NCI-H1417 (cell line): ENCODE data around the gene HBEGF.

Source experiments
- DNase-seq, 3 experiments: peaks; one replicate each; lab custom pipeline; 2025; lab: John Stamatoyannopoulos, UW

Gene HBEGF

GRCh38 chr5:140336388-140336787 lies 10.0 kb downstream of the HBEGF start:
- DNase-seq, result no peak

- no peak for DNase-seq
Measured at GRCh38 chr5:140331638-140332037, 14.8 kb downstream of the HBEGF start.

- DNase-seq, result no peak
Measured at GRCh38 chr5:140329739-140330481, 16.5 kb downstream of the HBEGF start.

GRCh38 chr5:140328036-140328764 lies 18.2 kb downstream of the HBEGF start:
- no peak for DNase-seq

- peak in 1 of 3 experiments; percentile 2 for DNase-seq
Measured at GRCh38 chr5:140327589-140327988, 18.8 kb downstream of the HBEGF start.

- no peak for DNase-seq
Measured at GRCh38 chr5:140325486-140325885, 20.9 kb downstream of the HBEGF start.

GRCh38 chr5:140324617-140325241 lies 21.7 kb downstream of the HBEGF start:
- DNase-seq, result no peak

GRCh38 chr5:140324041-140324600 lies 22.3 kb downstream of the HBEGF start:
- DNase-seq, result no peak

GRCh38 chr5:140322751-140323731 lies 23.4 kb downstream of the HBEGF start:
- no peak for DNase-seq

- no peak for DNase-seq
Measured at GRCh38 chr5:140321796-140322195, 24.6 kb downstream of the HBEGF start.

- DNase-seq, result no peak
Measured at GRCh38 chr5:140319833-140320232, 26.6 kb downstream of the HBEGF start.

- no peak for DNase-seq
Measured at GRCh38 chr5:140318792-140319191, 27.6 kb downstream of the HBEGF start.

GRCh38 chr5:140317859-140318258 lies 28.5 kb downstream of the HBEGF start:
- no peak for DNase-seq

GRCh38 chr5:140312791-140313189 lies 33.6 kb downstream of the HBEGF start:
- no peak for DNase-seq

GRCh38 chr5:140312067-140312790 lies 34.2 kb downstream of the HBEGF start:
- DNase-seq, result no peak

GRCh38 chr5:140311011-140311467 lies 35.4 kb downstream of the HBEGF start:
- DNase-seq, result no peak

GRCh38 chr5:140310434-140310833 lies 36.0 kb downstream of the HBEGF start:
- DNase-seq, result no peak

GRCh38 chr5:140309706-140310249 lies 36.6 kb downstream of the HBEGF start:
- no peak for DNase-seq

GRCh38 chr5:140305471-140305870 lies 40.9 kb downstream of the HBEGF start:
- DNase-seq, result no peak

GRCh38 chr5:140303966-140304365 lies 42.4 kb downstream of the HBEGF start:
- no peak for DNase-seq
